Upper lobe of left lung (tissue), 6 donors: ENCODE data around the gene DPH6. TPM values are rescaled to one million over a fixed set of nuclear protein-coding genes. Genes with fewer than 3 reads are reported as not detected.

ENCODE experiments used
- ATAC-seq, 2 donors: fragments of 200-7000 bp; cut with Tn5 transposase; one replicate each; pipeline ENCODE4 v1.9.1; 2022; ENCODE audit warnings: mild to moderate bottlenecking in 2 of 2, moderate library complexity in 2 of 2; ENCODE audit not compliant: low FRiP score in 2 of 2
- DNase-seq, 2 donors: peaks; one replicate each; pipeline ENCODE4 v3.0.0-alpha.2; 2019 to 2020
- H3K27ac ChIP-seq, 4 donors: fragments of 200-600 bp; sonication (generic); one replicate each; pipeline ENCODE4 v1.5.1; 2016 to 2019
- H3K27me3 ChIP-seq, 4 donors: fragments of 200-600 bp; sonication (generic); one replicate each; pipeline ENCODE4 v1.5.1; 2017 to 2019
- H3K36me3 ChIP-seq, 4 donors: fragments of 200-600 bp; sonication (generic); one replicate each; pipeline ENCODE4 v1.5.1; 2016 to 2019
- H3K4me1 ChIP-seq, 4 donors: fragments of 200-600 bp; sonication (generic); one replicate each; pipeline ENCODE4 v1.5.1; 2018 to 2019
- H3K4me3 ChIP-seq, 4 donors: fragments of 200-600 bp; sonication (generic); one replicate each; pipeline ENCODE4 v1.5.1; 2017 to 2019; ENCODE audit warnings: mild to moderate bottlenecking in 2 of 4, moderate library complexity in 1 of 4
- H3K9me3 ChIP-seq, 4 donors: fragments of 200-600 bp; sonication (generic); one replicate each; pipeline ENCODE4 v1.5.1; 2018 to 2019
- EP300 ChIP-seq, 4 donors: sonication (generic); formaldehyde crosslinking; IDR thresholded peaks; one replicate each; pipeline ENCODE4 v1.5.1; 2017; ENCODE audit warnings: antibody characterized with exemption in 4 of 4, control low read depth in 2 of 4
- POLR2A ChIP-seq, 4 donors: fragments of 450-650 bp; IDR thresholded peaks; one replicate each; pipeline ENCODE4 v1.5.1; 2016 to 2017; ENCODE audit warnings: antibody characterized with exemption in 4 of 4, mild to moderate bottlenecking in 2 of 4
- POLR2AphosphoS5 ChIP-seq, 2 donors: sonication (generic); formaldehyde crosslinking; IDR thresholded peaks; one replicate each; pipeline ENCODE4 v1.5.1; 2017; ENCODE audit warnings: antibody characterized with exemption in 2 of 2
- WGBS, 2 donors: methylation state at CpG; one replicate each; pipeline ENCODE4 v1.1.5; 2017 to 2018; 5-methylcytosine and 5-hydroxymethylcytosine counted together
- total RNA-seq, 6 donors: library from RNA; depleted of rRNA in 4 of 6; stranded (reverse); fragments of >200 nt in 4 of 6; gene quantifications; one replicate each; pipeline versions ENCODE4 v1.1.0 to v1.2.1, GENCODE V29; 2016 to 2021
- TF ChIP-seq, protein P1 (sequence below), 6 experiments: fragments of 450-650 bp in 4 of 6; fragments of 200-600 bp in 2 of 6; sonication (generic) in 2 of 6; IDR thresholded peaks; one replicate each; pipeline ENCODE4 v1.5.1; 2016 to 2019; ENCODE audit warnings: antibody characterized with exemption in 6 of 6
- donor health status: DM: no; HTN: no; CAD: no; lungs with moderate emphysema.
- donor health status: DM: no; HTN: yes; CAD: no; lungs with severe emphysema.

DPH6 gene
- total RNA-seq, 6 donors from 2014 or later, result 6.3 to 48.2 (median 14.6) TPM

DNA sequence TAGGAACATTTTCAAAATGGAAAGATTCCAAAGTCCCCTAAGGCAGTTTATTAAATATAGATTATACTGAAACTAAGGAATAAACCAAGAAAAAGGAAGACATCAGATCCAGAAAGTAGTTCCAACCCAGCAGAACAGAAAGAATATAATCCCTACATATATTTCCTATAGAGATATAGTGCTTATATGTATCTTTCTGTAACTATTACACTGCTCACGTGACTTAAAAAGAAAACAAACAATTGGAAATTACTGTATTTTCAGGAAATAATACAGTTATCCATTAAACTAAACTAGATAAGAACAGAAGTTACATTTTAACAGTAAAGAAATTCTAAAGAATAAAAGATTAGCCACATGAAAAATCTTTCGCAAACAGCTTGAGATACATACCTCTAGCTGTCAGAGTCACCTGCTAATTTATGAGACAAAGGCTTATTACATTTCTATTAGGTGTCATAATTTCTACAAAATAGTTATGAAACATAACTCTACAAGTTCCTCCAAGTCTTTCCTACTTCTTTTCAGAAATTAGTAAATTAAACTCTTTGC is 10.5 kb downstream of the DPH6 start:
- no peaks in the 10 kb centered on the region for H3K36me3 ChIP-seq
- DNase-seq, result no peak
- H3K9me3 ChIP-seq, result no peaks in the 10 kb centered on the region
- no peaks in the 10 kb centered on the region for H3K4me1 ChIP-seq
- TF ChIP-seq POLR2AphosphoS5 (IDR thresholded peaks at IDR 0.05), result no peak
- no peak for TF ChIP-seq EP300 (IDR thresholded peaks at IDR 0.05)
- TF ChIP-seq POLR2A (IDR thresholded peaks at IDR 0.05), result no peak
- TF ChIP-seq, protein P1, sequence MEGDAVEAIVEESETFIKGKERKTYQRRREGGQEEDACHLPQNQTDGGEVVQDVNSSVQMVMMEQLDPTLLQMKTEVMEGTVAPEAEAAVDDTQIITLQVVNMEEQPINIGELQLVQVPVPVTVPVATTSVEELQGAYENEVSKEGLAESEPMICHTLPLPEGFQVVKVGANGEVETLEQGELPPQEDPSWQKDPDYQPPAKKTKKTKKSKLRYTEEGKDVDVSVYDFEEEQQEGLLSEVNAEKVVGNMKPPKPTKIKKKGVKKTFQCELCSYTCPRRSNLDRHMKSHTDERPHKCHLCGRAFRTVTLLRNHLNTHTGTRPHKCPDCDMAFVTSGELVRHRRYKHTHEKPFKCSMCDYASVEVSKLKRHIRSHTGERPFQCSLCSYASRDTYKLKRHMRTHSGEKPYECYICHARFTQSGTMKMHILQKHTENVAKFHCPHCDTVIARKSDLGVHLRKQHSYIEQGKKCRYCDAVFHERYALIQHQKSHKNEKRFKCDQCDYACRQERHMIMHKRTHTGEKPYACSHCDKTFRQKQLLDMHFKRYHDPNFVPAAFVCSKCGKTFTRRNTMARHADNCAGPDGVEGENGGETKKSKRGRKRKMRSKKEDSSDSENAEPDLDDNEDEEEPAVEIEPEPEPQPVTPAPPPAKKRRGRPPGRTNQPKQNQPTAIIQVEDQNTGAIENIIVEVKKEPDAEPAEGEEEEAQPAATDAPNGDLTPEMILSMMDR (IDR thresholded peaks at IDR 0.05), result no peak
- no peak overlapping the region for H3K4me3 ChIP-seq
- H3K27me3 ChIP-seq, result no peaks in the 10 kb centered on the region
- H3K27ac ChIP-seq, result no peak overlapping the region
- ATAC-seq, result no peak
- 48 to 50% methylated on average over 2 of the region's 2 CpGs for WGBS, 2 donors

DNA sequence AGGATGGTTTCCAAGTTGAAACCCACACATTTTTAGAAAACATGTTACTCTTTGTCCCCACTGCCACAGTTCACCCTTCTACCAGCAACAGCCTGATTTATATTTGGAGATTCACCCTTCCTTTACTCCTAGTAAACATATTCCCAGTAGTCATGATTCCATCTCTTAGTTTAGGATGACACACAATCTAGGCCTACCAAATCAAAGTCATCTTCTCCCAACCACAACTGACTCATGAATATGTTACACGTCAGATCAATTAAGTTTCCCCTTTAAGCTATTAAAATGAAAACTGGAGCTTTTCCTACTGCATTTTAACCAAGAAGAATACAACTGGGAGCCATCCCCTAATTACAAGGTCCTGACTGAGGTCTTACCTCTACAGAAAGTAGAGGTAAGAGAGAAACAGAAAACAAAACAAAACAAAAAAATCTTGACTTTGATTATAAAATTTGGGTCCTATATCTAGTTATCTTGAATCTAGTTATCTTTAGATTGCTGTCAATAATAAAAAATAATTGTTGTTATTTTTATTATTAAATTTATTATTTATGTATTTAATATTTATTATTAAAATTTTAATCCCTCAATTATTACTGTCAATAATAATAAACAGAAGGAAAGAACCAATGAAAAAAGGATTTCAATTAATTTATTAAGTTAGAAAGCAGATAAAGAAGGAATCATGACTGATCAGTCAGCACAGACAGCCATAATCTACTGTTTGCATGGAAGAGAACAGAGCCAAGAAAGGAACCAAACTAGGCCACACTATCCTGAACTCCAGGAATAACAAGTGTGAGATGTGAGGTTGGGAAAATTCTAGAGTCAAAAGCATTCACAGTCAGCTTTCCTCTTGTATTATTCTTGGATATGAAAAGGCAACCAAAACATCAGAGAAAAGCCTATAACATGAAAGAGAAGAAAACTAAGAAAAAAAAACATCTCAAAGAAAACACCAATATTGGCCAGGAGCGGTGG is 12.5 kb downstream of the DPH6 start:
- TF ChIP-seq, protein P1 (IDR thresholded peaks at IDR 0.05), result no peak
- TF ChIP-seq POLR2AphosphoS5 (IDR thresholded peaks at IDR 0.05) (no peak), EP300 (IDR thresholded peaks at IDR 0.05) (no peak), POLR2A (IDR thresholded peaks at IDR 0.05) (no peak)
- DNase-seq (no peak), ATAC-seq (no peak)
- H3K27me3 ChIP-seq, result no peaks in the 10 kb centered on the region
- no peaks in the 10 kb centered on the region for H3K4me1 ChIP-seq
- H3K4me3 ChIP-seq, result no peak overlapping the region
- H3K27ac ChIP-seq, result no peak overlapping the region
- H3K9me3 ChIP-seq, result no peaks in the 10 kb centered on the region
- no peaks in the 10 kb centered on the region for H3K36me3 ChIP-seq
- 93 to 94% methylated on average over 2 of the region's 2 CpGs for WGBS, 2 donors

- WGBS, 2 donors, result 95 to 96% methylated on average over 2 of the region's 2 CpGs
- ATAC-seq (no peak), DNase-seq (no peak)
- Histone ChIP-seq H3K27ac (no peak overlapping the region), H3K4me3 (no peak overlapping the region), H3K36me3 (no peaks in the 10 kb centered on the region), H3K27me3 (no peaks in the 10 kb centered on the region), H3K4me1 (no peaks in the 10 kb centered on the region), H3K9me3 (no peaks in the 10 kb centered on the region)
- no peak for TF ChIP-seq POLR2A (IDR thresholded peaks at IDR 0.05)
- no peak for TF ChIP-seq EP300 (IDR thresholded peaks at IDR 0.05)
- TF ChIP-seq POLR2AphosphoS5 (IDR thresholded peaks at IDR 0.05), result no peak
- TF ChIP-seq, protein P1 (IDR thresholded peaks at IDR 0.05), result no peak
Measured at GRCh38 chr15:35530698-35531097, 15.3 kb downstream of the DPH6 start.

GRCh38 chr15:35529784-35530183 is 16.2 kb downstream of the DPH6 start:
- TF ChIP-seq POLR2A (IDR thresholded peaks at IDR 0.05) (no peak), POLR2AphosphoS5 (IDR thresholded peaks at IDR 0.05) (no peak), EP300 (IDR thresholded peaks at IDR 0.05) (no peak)
- TF ChIP-seq, protein P1 (IDR thresholded peaks at IDR 0.05), result no peak
- ATAC-seq (no peak), DNase-seq (no peak)
- H3K27ac ChIP-seq, result no peak overlapping the region
- H3K9me3 ChIP-seq, result no peaks in the 10 kb centered on the region
- no peaks in the 10 kb centered on the region for H3K27me3 ChIP-seq
- no peaks in the 10 kb centered on the region for H3K36me3 ChIP-seq
- 94 to 98% methylated on average over 2 of the region's 2 CpGs for WGBS, 2 donors
- H3K4me1 ChIP-seq, result no peaks in the 10 kb centered on the region
- H3K4me3 ChIP-seq, result no peak overlapping the region
